Muscle layer of colon (tissue), 2 donors: Measurements from ENCODE around the gene SMC1B.
A peak's percentile ranks its signal among the peaks of the same experiment; 100 is the strongest.
"Not testable (repeated sequence)": the region's sequence is repeated elsewhere in the genome, so short reads cannot be mapped to it uniquely, and the experiment has no call there.

ENCODE experiments used
- H3K27ac ChIP-seq: one replicate; pipeline ENCODE4 v1.7.0; 2013; ENCODE audit warnings: low read depth, mild to moderate bottlenecking, low read length, moderate library complexity
- H3K27me3 ChIP-seq, 2 donors: one replicate each; pipeline ENCODE4 v1.7.0; 2013; ENCODE audit warnings: low read length in 2 of 2, mild to moderate bottlenecking in 2 of 2; ENCODE audit not compliant: insufficient read depth in 2 of 2, control insufficient read depth in 1 of 2
- H3K36me3 ChIP-seq: one replicate; pipeline ENCODE4 v1.7.0; 2013; ENCODE audit warnings: mild to moderate bottlenecking, low read length; ENCODE audit not compliant: insufficient read depth
- H3K4me1 ChIP-seq: one replicate; pipeline ENCODE4 v1.7.0; 2013; ENCODE audit warnings: mild to moderate bottlenecking, low read length; ENCODE audit not compliant: insufficient read depth
- H3K4me3 ChIP-seq, 2 donors: one replicate each; pipeline ENCODE4 v1.7.0; 2013; ENCODE audit warnings: low read length in 2 of 2, low read depth in 1 of 2, mild to moderate bottlenecking in 1 of 2, moderate library complexity in 1 of 2
- H3K9ac ChIP-seq: one replicate; pipeline ENCODE4 v1.7.0; 2013; ENCODE audit warnings: low read length
- H3K9me3 ChIP-seq: one replicate; pipeline ENCODE4 v1.7.0; 2013; ENCODE audit warnings: mild to moderate bottlenecking, low read length
- donor health status: abdominal sarcoma.
- donor health status: Adenocarcinoma of cecum.

SMC1B gene

GRCh38 chr22:45328261-45328660 lies 85.1 kb downstream of the SMC1B start:
- H3K4me3 ChIP-seq, H3K27ac ChIP-seq, H3K9me3 ChIP-seq, H3K27me3 ChIP-seq, H3K9ac ChIP-seq: not testable (repeated sequence)
- Histone ChIP-seq H3K4me1 (peaks cover 11% of the 10 kb centered on the region), H3K36me3 (peaks cover 60% of the 10 kb centered on the region)

GRCh38 chr22:45324311-45324711 lies 89.1 kb downstream of the SMC1B start:
- Histone ChIP-seq H3K9me3 (no peaks in the 10 kb centered on the region), H3K36me3 (peaks cover 46% of the 10 kb centered on the region), H3K27ac (no peak overlapping the region), H3K9ac (no peak overlapping the region), H3K27me3 (no peaks in the 10 kb centered on the region), H3K4me1 (peaks cover 11% of the 10 kb centered on the region), H3K4me3 (no peak overlapping the region)

- no peak overlapping the region for H3K9ac ChIP-seq
- H3K27ac ChIP-seq = no peak overlapping the region
- no peaks in the 10 kb centered on the region for H3K27me3 ChIP-seq
- no peaks in the 10 kb centered on the region for H3K9me3 ChIP-seq
- no peak overlapping the region for H3K4me3 ChIP-seq
- H3K4me1 ChIP-seq = peaks cover 12% of the 10 kb centered on the region
- H3K36me3 ChIP-seq = peaks cover 46% of the 10 kb centered on the region
These were observed 89.7 kb downstream of the SMC1B start for GRCh38 chr22:45323695-45324094.

DNA sequence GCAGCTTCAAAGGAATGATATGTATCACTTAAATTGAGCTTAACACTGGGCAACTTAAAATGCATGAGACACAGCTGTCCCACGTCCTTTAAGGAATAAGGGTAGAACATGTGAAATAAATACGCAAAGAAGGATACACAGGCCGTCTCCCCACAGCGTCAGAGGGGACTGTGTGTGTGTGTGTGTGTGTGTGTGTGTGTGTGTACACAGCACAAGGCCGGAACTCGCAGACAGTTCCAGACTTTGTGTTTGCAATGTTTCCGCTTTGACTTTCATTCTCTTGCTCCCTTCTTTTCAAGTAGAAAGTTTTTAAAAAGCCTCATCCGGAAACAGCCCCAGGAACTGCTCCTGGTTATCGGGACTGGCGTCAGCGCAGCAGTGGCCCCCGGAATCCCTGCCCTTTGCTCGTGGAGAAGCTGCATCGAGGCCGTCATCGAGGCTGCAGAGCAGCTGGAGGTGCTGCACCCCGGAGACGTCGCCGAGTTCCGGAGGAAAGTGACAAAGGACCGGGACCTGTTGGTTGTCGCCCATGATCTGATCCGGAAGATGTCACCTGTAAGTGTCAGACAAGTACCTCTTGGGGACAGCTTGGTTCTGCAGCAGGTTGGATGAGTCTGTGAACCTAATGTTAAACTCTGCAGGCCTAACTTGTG lies 90.4 kb downstream of the SMC1B start:
- no peak overlapping the region for H3K27ac ChIP-seq
- H3K36me3 ChIP-seq = peaks cover 42% of the 10 kb centered on the region
- H3K9me3 ChIP-seq = no peaks in the 10 kb centered on the region
- peaks cover 19% of the 10 kb centered on the region for H3K4me1 ChIP-seq
- H3K9ac ChIP-seq = no peak overlapping the region
- no peak overlapping the region for H3K4me3 ChIP-seq
- no peaks in the 10 kb centered on the region for H3K27me3 ChIP-seq

GRCh38 chr22:45321827-45322226 lies 91.6 kb downstream of the SMC1B start:
- H3K4me3 ChIP-seq = no peak overlapping the region
- H3K36me3 ChIP-seq = peaks cover 34% of the 10 kb centered on the region
- H3K27me3 ChIP-seq = no peaks in the 10 kb centered on the region
- H3K9ac ChIP-seq = no peak overlapping the region
- H3K27ac ChIP-seq = no peak overlapping the region
- no peaks in the 10 kb centered on the region for H3K9me3 ChIP-seq
- H3K4me1 ChIP-seq = peaks cover 26% of the 10 kb centered on the region

- peaks cover 26% of the 10 kb centered on the region for H3K4me1 ChIP-seq
These were observed 92.9 kb downstream of the SMC1B start for GRCh38 chr22:45320357-45320976.

GRCh38 chr22:45319324-45319685 lies 94.1 kb downstream of the SMC1B start:
- Histone ChIP-seq H3K27ac (peak overlapping the region; percentile 84), H3K4me1 (peaks cover 26% of the 10 kb centered on the region), H3K27me3 (no peaks in the 10 kb centered on the region), H3K9me3 (no peaks in the 10 kb centered on the region), H3K36me3 (peaks cover 21% of the 10 kb centered on the region), H3K9ac (peak overlapping the region; percentile 2), H3K4me3 (peak overlapping the region in 1 of 2 donors; percentile 6)

More at GRCh38 chr22:45320357-45320976, 92.9 kb downstream of the SMC1B start:
- no peaks in the 10 kb centered on the region for H3K9me3 ChIP-seq
- H3K27ac ChIP-seq = peak overlapping the region; percentile 84
- no peak overlapping the region for H3K4me3 ChIP-seq
- peaks cover 30% of the 10 kb centered on the region for H3K36me3 ChIP-seq
- no peak overlapping the region for H3K9ac ChIP-seq
- no peaks in the 10 kb centered on the region for H3K27me3 ChIP-seq

DNA sequence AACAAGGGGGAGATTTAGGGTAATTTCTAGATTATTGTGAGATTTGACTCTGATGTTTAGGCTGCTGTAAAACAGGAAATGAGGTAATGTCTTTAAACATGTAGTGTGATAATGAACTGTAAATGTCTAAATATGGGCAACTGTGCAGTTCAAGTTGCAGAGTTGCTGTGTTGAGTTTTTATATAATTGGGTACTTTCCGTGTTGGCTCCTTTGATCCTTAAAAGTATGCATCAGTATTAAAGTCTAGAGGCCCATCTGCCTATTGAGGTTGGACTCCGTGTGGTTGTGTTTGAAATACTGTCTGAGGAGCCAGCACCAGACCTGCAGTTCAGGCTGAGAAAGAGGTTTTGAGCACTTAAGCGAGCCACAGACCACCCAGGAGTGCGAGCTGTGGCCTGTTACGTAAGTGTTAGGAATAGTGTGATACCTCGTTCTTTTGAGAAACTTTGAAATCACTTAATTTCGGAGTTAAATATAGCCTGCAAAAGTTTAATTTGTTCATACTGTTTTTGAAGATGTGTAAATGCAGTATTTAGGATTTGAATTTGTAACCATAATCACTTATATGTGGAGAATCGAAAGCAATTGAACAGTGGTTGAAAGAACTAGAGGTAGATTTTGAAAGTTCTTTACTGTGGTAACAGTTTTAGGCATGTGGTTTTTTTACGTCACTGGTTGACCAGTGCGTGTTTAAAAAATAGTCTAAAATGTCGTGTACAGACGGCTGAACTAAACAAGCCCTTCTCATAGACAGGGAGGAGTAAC lies 94.7 kb downstream of the SMC1B start:
- Histone ChIP-seq H3K36me3 (peaks cover 15% of the 10 kb centered on the region), H3K9me3 (no peaks in the 10 kb centered on the region), H3K4me3 (peak overlapping the region in 1 of 2 donors; percentile 6), H3K27ac (peak overlapping the region; percentile 84), H3K9ac (peak overlapping the region; percentile 2), H3K27me3 (no peaks in the 10 kb centered on the region), H3K4me1 (peaks cover 26% of the 10 kb centered on the region)

- peaks cover 26% of the 10 kb centered on the region for H3K4me1 ChIP-seq
- peak overlapping the region; percentile 84 for H3K27ac ChIP-seq
These were observed 95.2 kb downstream of the SMC1B start for GRCh38 chr22:45318168-45318557.

DNA sequence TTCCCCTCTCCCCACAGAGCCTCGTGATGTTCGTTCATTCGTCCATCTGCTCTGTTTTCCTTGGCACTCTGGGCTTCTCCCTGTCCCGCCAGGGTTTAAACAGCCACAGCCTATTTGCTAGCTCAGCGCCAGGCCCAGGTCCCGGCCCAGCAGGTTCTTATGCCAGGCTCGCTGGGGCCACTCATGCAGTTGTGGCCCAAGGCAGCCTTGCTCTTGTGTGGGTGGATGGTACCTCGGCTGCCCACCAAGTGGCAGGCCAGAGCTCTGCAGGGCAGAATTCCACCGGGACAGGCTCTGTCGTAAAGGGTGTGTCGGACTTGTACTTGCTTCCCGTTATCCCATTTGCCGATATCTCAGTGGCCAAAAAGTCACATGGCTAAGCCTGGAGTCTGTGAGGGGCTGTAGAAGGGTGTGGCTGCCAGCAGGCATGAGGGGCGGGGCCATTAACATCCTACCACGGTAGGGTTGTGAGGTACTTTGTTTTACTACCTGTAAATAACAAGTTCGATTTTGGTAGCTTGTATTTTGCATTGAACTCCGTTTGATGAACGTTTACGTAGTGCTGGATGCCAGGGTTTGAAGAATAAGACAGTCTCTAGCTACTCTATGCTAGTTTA lies 95.7 kb downstream of the SMC1B start:
- Histone ChIP-seq H3K27me3 (no peaks in the 10 kb centered on the region), H3K9ac (no peak overlapping the region), H3K9me3 (no peaks in the 10 kb centered on the region), H3K4me3 (peak overlapping the region in 1 of 2 donors; percentile 1), H3K36me3 (peaks cover 5% of the 10 kb centered on the region), H3K4me1 (peaks cover 26% of the 10 kb centered on the region), H3K27ac (peak overlapping the region; percentile 84)

More at GRCh38 chr22:45318168-45318557, 95.2 kb downstream of the SMC1B start:
- no peak overlapping the region for H3K9ac ChIP-seq
- H3K36me3 ChIP-seq = peaks cover 10% of the 10 kb centered on the region
- peak overlapping the region in 1 of 2 donors; percentile 1 for H3K4me3 ChIP-seq
- no peaks in the 10 kb centered on the region for H3K27me3 ChIP-seq
- no peaks in the 10 kb centered on the region for H3K9me3 ChIP-seq

GRCh38 chr22:45316796-45317526 lies 96.4 kb downstream of the SMC1B start:
- Histone ChIP-seq H3K9me3 (no peaks in the 10 kb centered on the region), H3K36me3 (no peaks in the 10 kb centered on the region), H3K4me3 (no peak overlapping the region), H3K9ac (no peak overlapping the region), H3K27ac (peak overlapping the region; percentile 84), H3K4me1 (peaks cover 26% of the 10 kb centered on the region), H3K27me3 (no peaks in the 10 kb centered on the region)
